ENCODE data around the gene ASIC2.

Gene ASIC2

DNA sequence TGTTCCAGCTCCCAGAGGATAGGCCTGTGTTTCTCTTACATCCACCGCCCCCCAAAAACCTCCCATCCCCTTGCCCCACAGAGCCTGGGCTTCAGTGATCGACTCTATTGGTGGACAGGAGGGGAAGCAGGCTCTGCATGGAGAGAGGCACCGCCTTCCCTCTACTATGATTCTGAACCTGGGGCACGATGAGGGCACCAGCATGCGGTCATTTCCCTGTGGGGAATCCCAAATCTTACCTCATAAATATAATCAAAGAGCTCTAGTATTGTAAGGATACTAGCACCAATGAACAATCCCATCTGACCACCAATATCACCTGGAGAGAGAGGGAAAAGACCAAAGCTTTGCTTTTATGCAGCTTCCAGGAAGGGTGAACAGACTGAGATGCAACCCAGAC is 275.7 kb downstream of the ASIC2 start:
- H3F3A ChIP-seq (ENCODE audit: control insufficient read depth, insufficient read depth): no peaks in the 10 kb centered on the region
- H4K20me1 ChIP-seq (ENCODE audit: control insufficient read depth, insufficient read depth, low read depth, low read length): no peaks in the 10 kb centered on the region
- H3K27me3 ChIP-seq (ENCODE audit: control insufficient read depth, low read length): no peaks in the 10 kb centered on the region
- TF ChIP-seq, protein P1, sequence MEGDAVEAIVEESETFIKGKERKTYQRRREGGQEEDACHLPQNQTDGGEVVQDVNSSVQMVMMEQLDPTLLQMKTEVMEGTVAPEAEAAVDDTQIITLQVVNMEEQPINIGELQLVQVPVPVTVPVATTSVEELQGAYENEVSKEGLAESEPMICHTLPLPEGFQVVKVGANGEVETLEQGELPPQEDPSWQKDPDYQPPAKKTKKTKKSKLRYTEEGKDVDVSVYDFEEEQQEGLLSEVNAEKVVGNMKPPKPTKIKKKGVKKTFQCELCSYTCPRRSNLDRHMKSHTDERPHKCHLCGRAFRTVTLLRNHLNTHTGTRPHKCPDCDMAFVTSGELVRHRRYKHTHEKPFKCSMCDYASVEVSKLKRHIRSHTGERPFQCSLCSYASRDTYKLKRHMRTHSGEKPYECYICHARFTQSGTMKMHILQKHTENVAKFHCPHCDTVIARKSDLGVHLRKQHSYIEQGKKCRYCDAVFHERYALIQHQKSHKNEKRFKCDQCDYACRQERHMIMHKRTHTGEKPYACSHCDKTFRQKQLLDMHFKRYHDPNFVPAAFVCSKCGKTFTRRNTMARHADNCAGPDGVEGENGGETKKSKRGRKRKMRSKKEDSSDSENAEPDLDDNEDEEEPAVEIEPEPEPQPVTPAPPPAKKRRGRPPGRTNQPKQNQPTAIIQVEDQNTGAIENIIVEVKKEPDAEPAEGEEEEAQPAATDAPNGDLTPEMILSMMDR (IDR thresholded peaks at IDR 0.05; ENCODE audit: low read depth, low read length, poor library complexity, severe bottlenecking): no peak
- no peak for TF ChIP-seq EZH2phosphoT487 (IDR thresholded peaks at IDR 0.05; ENCODE audit: borderline replicate concordance, low read length)
- no peak overlapping the region for H3K4me3 ChIP-seq (ENCODE audit: low read length)
- no peaks in the 10 kb centered on the region for H3K4me1 ChIP-seq (ENCODE audit: control insufficient read depth, low read length)
- no peaks in the 10 kb centered on the region for H3K9me2 ChIP-seq (replicated peaks; ENCODE audit: control insufficient read depth, low read length)
- no peak overlapping the region for H3K27ac ChIP-seq (ENCODE audit: low read depth, low read length)
- no peak overlapping the region for H3K4me2 ChIP-seq (ENCODE audit: low read length)
- H3K79me2 ChIP-seq (ENCODE audit: control insufficient read depth, low read length): no peaks in the 10 kb centered on the region
- H3K9me3 ChIP-seq (ENCODE audit: control insufficient read depth, insufficient read depth, low read length): no peaks in the 10 kb centered on the region
- H3K36me3 ChIP-seq (ENCODE audit: control insufficient read depth, low read length): no peaks in the 10 kb centered on the region

DNA sequence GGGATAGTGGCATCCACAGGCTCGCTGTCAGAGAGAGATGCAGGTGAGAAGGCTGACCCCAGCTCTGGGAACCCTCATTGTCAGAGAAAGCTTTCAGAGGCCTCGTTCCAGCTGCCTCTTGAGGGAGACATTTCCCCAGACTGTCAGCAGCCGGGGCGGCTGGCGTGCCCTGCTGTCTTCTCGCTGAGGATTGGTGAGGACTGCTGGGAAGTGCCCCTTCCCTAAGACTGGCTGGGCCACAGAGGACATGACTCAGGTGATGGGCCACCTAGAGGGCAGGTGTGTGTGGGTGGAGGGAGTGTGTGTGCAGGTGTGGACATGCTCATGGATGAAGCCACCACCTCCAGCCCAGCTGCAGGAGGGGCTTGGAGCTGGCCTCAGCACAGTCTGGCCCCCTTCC is 276.2 kb downstream of the ASIC2 start:
- Histone ChIP-seq H3K27me3 (ENCODE audit: control insufficient read depth, low read length) (no peaks in the 10 kb centered on the region), H3K4me2 (ENCODE audit: low read length) (no peak overlapping the region), H3F3A (ENCODE audit: control insufficient read depth, insufficient read depth) (no peaks in the 10 kb centered on the region), H4K20me1 (ENCODE audit: control insufficient read depth, insufficient read depth, low read depth, low read length) (no peaks in the 10 kb centered on the region), H3K4me3 (ENCODE audit: low read length) (no peak overlapping the region), H3K9me2 (replicated peaks; ENCODE audit: control insufficient read depth, low read length) (no peaks in the 10 kb centered on the region), H3K9me3 (ENCODE audit: control insufficient read depth, insufficient read depth, low read length) (no peaks in the 10 kb centered on the region), H3K36me3 (ENCODE audit: control insufficient read depth, low read length) (no peaks in the 10 kb centered on the region), H3K79me2 (ENCODE audit: control insufficient read depth, low read length) (no peaks in the 10 kb centered on the region), H3K27ac (ENCODE audit: low read depth, low read length) (no peak overlapping the region), H3K4me1 (ENCODE audit: control insufficient read depth, low read length) (no peaks in the 10 kb centered on the region)
- TF ChIP-seq, protein P1 (IDR thresholded peaks at IDR 0.05; ENCODE audit: low read depth, low read length, poor library complexity, severe bottlenecking): no peak
- TF ChIP-seq EZH2phosphoT487 (IDR thresholded peaks at IDR 0.05; ENCODE audit: borderline replicate concordance, low read length): no peak

GRCh38 chr17:33015716-33016346 is 277.3 kb downstream of the ASIC2 start:
- Histone ChIP-seq H4K20me1 (ENCODE audit: control insufficient read depth, insufficient read depth, low read depth, low read length) (no peaks in the 10 kb centered on the region), H3K4me2 (ENCODE audit: low read length) (no peak overlapping the region), H3K4me3 (ENCODE audit: low read length) (no peak overlapping the region), H3K9me3 (ENCODE audit: control insufficient read depth, insufficient read depth, low read length) (no peaks in the 10 kb centered on the region), H3K36me3 (ENCODE audit: control insufficient read depth, low read length) (no peaks in the 10 kb centered on the region), H3K27ac (ENCODE audit: low read depth, low read length) (no peak overlapping the region), H3K79me2 (ENCODE audit: control insufficient read depth, low read length) (no peaks in the 10 kb centered on the region), H3K4me1 (ENCODE audit: control insufficient read depth, low read length) (no peaks in the 10 kb centered on the region), H3K27me3 (ENCODE audit: control insufficient read depth, low read length) (no peaks in the 10 kb centered on the region), H3K9me2 (replicated peaks; ENCODE audit: control insufficient read depth, low read length) (no peaks in the 10 kb centered on the region), H3F3A (ENCODE audit: control insufficient read depth, insufficient read depth) (no peaks in the 10 kb centered on the region)
- TF ChIP-seq EZH2phosphoT487 (IDR thresholded peaks at IDR 0.05; ENCODE audit: borderline replicate concordance, low read length): no peak
- TF ChIP-seq, protein P1 (IDR thresholded peaks at IDR 0.05; ENCODE audit: low read depth, low read length, poor library complexity, severe bottlenecking): no peak
